Caki2 (cell line): ENCODE data around the gene HOXA2. TPM values are rescaled to one million over a fixed set of nuclear protein-coding genes. Genes with fewer than 3 reads are reported as not detected.

Experiments used
- DNase-seq: peaks from one replicate; pipeline ENCODE4 v3.0.0-alpha.2; 2015; ENCODE audit warnings: low read depth
- in situ Hi-C: cut with HindIII; loops from 2 replicates; pipeline ENCODE4 v1.10.0; 2016; ENCODE audit warnings: low sequenced_read_pairs, low pct_unique_long_range_greater_than_20kb, mixed read lengths
- total RNA-seq: library from RNA; depleted of rRNA; stranded (reverse); fragments of >200 nt; shearing (Covaris generic); gene quantifications from 2 replicates; pipeline ENCODE4 v1.2.3, GENCODE V29; 2014; ENCODE audit warnings: low replicate concordance

HOXA2 gene
- total RNA-seq, 1 experiment from 2014 or later, result 0.30 TPM

DNA sequence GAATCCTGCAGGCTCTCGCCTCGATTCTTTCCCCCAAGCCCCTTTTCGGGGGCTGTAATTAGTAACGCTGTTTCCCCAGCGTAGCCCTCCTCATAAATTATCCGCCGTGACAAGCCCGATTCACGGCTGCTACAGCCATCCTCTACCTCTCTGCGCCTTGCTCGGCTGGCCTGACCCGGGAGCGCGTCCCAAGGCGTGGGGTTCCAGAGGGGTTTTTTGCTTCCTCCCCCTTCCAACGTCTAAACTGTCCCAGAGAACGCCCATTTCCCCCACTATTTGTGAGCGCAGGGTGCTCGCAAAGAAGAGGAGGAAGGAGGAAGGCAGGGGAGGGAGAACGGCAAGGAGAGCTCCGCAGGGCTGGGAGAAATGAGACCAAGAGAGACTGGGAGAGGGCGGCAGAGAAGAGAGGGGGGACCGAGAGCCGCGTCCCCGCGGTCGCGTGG, 40.1 kb upstream of the HOXA2 start:
- peak; percentile 58 for DNase-seq
- in situ Hi-C loops, result no loop called here

DNA sequence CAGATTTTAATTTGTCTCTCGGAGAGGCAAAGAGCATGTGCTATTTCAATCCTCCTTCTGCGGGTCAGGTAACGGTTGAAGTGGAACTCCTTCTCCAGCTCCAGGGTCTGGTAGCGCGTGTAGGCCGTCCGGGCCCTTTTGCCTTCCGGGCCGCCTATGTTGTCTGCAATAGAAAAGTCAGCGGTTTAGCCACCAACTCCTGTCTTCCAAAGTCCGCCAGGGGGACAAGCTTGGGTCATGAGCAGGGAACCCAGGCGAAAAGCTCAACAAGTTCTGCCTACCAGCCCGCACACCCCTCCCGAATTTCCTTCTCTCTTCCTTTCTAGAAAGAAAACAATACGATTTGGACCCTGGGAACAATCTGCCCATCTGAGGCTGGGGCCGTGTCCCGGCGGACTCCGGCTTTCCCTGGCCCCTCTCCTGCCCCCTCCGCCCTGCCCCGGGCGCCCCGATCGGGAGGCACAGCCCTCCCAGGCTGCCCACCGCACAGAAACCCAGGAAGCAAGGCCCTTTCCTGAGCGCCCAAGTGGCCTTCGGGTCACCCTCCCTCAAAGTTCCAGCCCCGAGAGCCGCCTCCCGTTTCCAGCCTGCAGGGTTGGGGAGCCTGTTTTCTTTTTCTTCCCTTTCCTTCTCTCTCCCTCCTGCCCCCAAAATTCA, 39.6 kb upstream of the HOXA2 start:
- peak; percentile 73 for DNase-seq
- in situ Hi-C loops, result no loop called here

DNA sequence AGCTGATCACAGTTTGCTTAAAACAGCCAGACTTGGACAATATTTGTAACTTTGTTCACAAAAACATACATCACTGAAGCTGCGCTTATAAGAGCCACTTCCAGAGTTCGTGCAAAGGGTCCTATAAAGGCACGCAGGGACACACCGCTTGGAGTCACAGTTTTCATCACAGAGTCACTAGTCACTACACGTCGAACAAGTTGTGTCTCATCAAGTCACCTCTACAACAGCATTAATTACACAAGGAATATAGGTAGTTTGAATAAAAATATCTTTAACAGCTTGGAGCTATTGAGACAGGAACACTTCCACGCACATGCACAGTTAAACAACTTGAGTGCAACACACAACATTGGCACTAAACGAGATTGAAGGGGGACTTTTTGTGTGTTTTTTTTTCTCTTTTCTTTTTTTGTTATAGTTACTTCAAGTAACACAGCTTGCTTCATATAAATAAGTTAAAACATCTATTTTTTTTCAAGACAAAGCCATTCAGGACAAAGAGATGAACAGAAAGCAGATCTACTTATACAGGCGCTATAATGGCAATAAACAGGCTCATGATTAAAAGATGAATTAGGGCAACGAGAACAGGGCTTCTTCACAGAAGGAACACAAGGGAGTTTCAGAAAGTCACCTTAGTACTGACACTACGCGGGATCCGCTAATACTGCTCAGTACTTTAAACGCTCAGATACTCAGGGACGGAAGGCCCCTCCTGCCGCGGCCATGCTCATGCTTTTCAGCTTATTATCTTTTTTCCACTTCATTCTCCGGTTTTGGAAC, 38.8 kb upstream of the HOXA2 start:
- no peak for DNase-seq
- in situ Hi-C loops, result no loop called here

DNA sequence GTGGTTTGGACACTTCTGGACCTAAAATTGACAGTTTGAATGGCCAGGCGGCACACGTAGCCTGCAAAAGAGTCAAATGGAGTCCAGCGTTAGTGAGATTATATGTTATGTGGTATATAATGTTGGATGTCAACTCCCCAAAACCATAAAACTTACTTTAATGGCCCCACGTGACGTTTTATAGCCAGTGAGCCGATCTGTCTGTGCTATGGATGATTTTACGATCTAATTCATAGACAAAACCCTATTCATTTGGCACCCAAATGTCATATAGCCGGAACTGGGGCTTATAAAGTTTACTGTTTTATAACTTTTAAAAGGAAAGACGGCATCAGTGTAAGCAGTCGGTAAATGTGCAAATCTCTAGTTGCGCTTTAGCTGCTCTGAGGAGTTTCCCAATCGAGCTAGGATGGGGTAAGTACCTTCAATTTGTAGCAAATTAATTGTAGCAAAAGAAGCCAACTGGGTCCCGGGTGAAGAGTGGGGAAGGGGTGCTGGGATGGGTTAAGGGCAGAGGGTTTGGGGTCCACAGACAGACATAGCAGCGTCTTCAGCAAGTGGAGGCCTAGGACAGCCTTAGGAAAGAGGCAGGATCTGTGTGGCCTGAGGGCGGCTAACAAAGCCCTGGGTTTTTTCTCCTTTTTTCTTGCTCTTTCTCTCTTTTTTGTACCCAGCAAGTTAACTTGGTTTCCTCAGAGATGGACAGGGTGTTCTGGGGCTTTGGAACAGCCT, 37.8 kb upstream of the HOXA2 start:
- in situ Hi-C loops, result no loop called here
- no peak for DNase-seq

DNA sequence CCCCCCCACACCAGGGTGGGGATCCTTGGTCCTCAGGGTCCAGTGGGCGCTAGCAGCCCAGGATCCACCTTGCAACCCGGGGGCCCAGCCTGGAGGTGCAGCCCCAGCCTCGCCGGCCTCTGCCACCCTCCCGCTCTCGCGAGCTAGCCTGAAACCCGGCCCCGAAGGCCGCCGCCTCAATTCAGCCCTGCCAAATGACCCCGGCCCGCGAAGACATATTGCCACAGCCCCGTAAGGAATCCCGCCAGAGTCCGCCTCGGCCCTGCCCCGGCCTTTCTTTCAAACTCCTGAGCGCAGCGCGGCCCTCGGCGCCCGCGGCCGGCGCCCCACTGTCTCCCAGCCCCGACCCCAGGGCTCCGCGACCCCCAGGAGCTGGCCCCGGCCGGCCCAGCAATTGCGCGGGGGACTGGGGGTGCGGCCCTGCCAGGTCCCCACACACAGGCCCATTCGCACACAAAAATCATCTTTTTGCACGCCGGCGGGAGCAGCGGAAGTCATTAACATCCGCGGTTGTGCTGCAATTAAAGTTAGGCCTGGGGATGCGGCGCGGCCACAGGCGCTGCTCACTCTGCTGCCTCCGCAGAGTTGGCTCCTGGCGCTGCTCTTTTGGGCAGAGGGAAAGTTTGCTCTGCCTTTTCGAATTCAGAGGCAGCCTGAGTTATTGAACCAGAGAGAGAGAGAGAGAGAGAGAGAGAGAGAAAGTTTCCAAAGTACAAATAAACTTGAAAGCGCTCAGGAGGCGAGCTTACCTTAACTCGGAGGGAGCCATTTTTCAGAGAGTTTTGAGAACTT, 37.0 kb upstream of the HOXA2 start:
- DNase-seq, result no peak
- in situ Hi-C loops, result no loop called here

DNA sequence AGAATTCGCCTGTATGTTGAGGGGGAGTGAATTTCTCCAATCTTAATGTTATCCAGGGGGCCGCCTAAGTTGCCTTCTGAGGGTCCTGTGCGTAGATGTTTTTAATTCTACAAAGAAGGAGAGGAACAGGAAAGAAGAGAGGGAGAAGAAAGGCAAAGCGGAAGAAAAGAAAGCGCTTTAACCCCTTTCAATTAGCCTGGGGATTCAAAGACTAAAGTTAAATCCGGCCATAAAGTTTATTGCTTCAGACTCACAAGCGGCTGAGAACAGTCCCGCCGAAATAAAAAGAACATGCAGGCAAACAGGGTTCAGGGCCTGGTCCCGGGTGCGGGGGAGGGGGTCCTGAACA, 36.5 kb upstream of the HOXA2 start:
- in situ Hi-C loops, result no loop called here
- DNase-seq, result no peak

DNA sequence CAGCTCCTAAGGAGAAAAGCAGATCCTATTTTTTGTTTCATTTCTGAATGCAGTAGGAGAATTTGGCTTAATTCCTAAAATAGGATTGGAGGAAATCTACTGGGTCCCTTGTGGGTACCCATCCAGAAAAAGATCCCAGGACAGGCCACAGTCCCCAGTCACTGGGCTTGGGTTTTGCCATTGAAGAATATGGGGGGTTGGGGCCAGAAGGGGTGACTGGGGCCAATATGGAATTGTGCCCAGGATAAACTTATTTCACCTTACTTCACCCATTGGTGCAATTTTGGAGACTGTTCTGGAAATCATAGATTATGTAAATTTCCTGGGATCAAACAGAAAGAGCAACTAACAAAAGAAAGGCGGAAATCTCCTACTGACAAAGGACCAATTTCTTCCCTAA, 36.0 kb upstream of the HOXA2 start:
- no peak for DNase-seq
- in situ Hi-C loops, result no loop called here

DNA sequence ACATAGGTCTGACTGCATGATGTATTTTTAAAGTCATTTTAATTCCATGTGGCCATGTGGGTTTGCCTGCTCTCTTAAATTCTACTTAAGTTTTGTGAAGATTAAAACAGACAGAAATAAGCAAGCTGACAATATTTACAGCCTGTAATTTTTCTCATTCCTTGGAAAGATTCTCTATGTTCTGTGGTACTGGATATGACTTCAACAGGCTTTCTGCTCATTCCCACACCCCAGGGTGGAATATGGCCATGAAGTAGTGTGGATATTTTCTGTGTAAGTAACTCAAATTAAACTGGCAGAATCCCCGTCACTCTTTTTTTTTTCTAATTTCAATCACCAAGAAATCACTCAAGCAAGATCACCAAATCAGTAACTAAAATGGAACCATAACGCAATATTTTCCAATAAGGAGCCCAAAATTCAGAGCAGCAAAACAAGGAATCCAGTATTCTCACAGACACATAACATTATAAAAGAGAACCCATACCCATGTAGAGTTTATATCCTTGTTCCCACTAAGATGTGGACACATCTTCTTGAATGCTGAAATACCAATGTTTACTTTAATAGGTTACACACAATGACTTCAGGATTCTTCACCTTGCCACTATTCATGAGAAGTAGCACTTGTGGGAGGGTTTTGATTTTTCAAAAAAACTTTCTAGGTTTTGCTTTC, 35.3 kb upstream of the HOXA2 start:
- in situ Hi-C loops, result no loop called here
- DNase-seq, result peak; percentile 75

DNA sequence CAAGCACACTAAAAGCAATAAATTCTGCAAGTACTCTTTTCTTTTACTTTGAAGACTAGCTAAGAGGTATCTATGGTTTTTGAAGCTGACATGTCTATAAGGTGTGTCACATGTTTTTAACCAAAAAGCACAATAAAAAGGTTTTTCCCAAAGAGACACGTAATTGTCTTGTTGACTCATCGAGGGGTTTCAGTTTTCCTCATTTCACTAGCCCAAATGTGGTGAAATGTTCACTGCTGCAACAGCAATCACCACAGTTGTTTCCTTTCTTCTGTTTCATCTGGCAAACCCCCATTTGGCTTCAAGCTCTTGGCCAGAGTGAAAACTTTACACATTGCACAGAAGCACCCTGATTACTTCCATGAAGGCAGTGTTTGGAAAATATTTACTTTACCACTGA, 31.9 kb upstream of the HOXA2 start:
- peak; percentile 59 for DNase-seq
- in situ Hi-C loops, result no loop called here

DNA sequence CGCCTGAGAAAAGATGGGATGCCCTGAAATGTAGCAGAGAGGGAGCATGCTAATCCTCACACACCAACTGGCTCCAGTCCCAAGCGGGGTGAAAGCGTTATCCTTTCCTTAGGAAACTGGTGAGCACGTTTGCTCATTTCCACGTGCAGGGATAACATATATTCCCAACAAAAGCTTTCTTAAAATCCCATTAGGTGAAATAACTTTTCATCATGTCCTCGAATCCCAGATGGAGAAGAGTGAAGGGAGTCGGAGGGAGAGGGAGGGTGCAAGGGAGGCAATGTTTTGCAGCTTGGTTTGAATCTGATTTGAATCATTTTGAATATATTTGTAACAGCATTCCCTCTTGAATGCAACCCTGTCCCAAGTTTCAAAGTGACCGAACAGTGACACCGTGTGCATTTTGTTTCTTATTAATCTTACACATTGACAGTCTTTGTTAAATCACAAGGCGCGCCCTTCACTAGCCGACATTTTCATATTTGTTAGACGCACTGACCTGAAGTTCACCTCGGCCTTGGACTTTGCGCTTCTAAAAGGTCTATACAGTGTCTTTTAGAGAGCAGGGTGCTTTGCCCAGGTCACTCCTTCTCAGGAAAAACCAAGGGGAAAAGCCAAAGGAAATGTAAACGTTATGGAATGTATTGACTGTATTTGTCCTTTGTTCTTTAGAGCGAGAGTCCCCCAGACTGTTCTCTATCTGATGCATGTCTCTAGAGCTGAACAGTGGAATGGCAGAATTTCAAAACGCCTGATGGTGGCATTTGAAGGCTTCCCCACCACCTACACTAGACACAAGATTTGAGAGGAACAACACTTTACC, 31.1 kb upstream of the HOXA2 start:
- DNase-seq, result peak; percentile 92

DNA sequence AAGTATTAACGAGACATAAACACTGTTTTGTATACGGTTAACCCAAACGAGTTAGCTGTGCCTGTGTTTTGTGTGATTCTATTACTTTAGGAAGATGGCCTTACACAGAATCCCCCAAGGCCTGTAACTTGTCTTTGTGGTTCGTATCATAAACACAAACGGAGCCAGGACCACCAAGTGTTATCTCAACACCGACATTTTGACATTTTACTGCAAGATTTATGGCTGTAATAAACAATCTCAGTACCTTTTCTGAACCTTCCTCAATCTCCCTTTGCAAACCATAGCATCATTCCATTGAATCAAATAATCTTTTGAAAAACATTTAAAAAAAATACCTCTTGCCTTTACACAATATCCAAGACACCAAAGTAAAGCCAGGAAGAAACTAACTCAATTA, 30.5 kb upstream of the HOXA2 start:
- no peak for DNase-seq
- in situ Hi-C loops, result no loop called here

More for the DNA sequence above, 31.1 kb upstream of the HOXA2 start:
- in situ Hi-C loops, result no loop called here

DNA sequence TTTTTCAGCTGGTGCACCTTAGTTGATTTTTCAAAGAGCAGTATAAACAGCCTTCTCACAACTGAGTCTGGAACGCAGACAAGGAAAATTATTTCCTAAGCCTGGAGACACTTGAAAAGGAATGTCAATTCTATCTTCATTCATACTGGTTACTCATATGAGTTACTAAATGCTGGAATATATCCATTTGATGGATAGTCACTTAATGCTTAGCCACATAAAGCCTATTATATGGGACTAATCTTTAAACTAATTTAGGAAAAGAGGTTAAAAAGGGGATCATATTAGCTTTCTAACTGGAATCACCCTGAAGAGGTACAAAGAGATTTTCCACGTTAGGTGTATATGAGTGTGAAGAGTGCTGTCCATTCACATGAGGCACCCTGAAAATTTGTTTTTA, 29.7 kb upstream of the HOXA2 start:
- DNase-seq, result peak; percentile 31
- in situ Hi-C loops, result no loop called here

DNA sequence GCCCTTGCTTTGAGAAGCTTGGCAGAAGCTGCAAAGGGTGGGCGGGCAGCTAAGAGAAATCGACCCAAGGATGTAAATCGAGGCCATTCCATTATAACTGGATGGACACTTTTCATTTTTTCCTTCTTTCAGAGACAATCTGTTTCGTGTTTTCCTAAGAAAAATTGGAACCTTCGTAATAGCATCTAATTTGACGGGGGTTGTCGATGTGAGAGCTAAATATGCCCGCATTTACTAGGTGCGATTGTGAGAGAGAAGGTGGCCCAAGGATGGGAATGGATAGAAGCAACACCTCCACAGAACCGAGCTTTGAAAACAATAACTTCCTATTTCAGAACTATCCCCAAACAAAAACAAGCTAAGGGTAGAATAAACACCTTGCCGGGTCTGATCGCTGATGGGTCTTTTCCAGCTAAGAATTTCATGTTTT, 28.9 kb upstream of the HOXA2 start:
- DNase-seq, result no peak
- in situ Hi-C loops, result no loop called here

DNA sequence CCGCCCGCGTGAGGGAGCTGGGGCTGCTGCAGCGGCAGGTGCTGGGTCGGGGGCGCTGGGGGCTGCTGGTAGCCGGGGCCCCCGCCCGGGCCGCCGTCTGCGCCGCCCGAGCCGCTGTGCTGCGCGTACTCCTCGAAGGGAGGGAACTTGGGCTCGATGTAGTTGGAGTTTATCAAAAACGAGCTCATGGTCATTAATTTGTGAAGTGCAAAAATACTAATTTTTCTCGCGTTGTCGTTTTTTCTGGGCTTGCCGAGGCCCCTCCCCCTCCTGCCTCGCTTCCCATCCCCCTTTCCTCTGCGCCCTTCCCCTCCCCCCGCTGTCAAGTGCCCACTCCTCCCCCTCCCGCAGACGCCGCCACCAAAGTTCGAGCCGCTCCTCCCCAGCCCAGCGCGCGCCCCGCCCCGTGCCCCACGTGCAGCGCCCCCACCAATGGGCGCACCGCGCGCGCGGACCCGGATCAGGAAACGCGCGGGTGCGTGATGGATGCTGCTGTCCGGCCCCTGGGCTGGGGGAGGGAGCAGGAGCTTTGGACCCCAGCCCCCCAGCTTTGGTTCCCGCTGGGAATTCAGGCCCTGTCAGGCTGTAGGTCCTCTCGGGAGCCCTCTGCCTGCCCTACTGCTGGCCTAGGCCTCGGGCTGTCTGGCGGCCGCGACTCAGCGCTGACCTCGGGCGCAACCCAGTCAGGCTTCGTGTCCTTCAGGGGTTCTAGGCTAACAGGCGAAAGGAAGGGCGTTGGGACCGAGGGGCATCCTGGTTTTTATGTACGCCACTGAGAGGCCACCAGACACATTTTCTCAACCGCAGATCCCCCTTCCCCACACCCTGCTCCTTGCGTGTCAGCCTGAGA, 28.3 kb upstream of the HOXA2 start, which contains the start of gene HOXA4:
TSS of gene HOXA4 (minus strand) at position 218 of the 850 bp plus-strand sequence. CDS start at position 194, 24 bp downstream.
- in situ Hi-C loops, result no loop called here
- peak; percentile 90 for DNase-seq

DNA sequence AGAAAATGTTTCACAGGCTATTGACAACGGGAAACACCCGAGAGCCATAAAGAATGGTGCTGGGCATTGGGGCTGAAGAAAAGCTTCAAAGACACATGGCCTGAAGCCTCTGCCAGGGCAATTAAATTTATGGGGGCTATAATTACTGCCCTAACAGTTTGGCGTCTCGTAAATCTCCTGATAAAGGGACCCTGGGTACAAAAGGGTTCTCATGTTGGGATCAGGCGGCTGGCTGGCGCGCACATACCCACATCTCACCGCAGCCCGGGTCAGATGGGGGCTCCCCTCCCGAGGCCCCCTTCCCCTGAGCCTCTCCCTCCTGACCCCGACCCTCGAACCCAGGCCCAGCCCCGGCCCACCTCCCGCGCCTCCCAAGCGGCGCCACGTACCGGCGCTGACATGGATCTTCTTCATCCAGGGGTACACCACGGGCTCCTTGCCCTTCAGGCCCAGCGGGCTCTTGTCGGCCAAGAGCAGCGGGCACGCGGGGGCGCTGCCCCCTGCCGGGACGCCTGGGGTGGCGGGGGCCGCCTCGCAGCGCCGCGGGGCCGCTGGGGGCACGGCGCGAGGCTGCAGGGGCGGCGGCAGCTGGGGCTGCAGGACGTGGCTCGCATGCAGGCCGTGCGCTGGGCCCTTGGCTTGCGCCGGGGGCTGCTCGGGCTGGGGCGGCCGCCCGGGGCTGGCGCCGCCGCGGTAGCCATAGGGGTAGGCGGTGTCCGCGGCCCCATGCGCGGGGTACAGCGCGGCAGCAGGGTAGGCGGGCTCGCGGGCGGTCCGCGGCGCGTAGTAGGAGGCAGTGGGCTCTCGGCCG, 27.5 kb upstream of the HOXA2 start:
- in situ Hi-C loops, result loop anchor here (5.0 kb wide), 1 partner anchor 32 kb away; no protein-coding TSS in a partner anchor
- peak; percentile 28 for DNase-seq
